Measurements from ENCODE around the gene DDX39B. TPM values are rescaled to one million over a fixed set of nuclear protein-coding genes. Genes with fewer than 3 reads are reported as not detected.
"Not testable (repeated sequence)": the region's sequence is repeated elsewhere in the genome, so short reads cannot be mapped to it uniquely, and the experiment has no call there.

The DDX39B gene
- total RNA-seq, 2 donors from 2014 or later: 221 to 269 TPM

GRCh38 chr6:31532644-31533454 lies 9.0 kb downstream of the DDX39B start:
- intact Hi-C loops (cut with DNase I, micrococcal nuclease): no loop called here
- no peak for ATAC-seq
- no peak for DNase-seq

GRCh38 chr6:31531771-31532643 lies 9.8 kb downstream of the DDX39B start:
- intact Hi-C loops (cut with DNase I, micrococcal nuclease): no loop called here
- no peak for ATAC-seq
- DNase-seq: no peak

GRCh38 chr6:31531162-31531561 lies 10.6 kb downstream of the DDX39B start:
- ATAC-seq (no peak), DNase-seq (no peak)
- intact Hi-C loops (cut with DNase I, micrococcal nuclease): no loop called here

GRCh38 chr6:31530659-31531058 lies 11.1 kb downstream of the DDX39B start:
- no peak for ATAC-seq
- intact Hi-C loops (cut with DNase I, micrococcal nuclease): no loop called here
- no peak for DNase-seq

- no peak for DNase-seq
- intact Hi-C loops (cut with DNase I, micrococcal nuclease): no loop called here
- ATAC-seq: peak; percentile 24
These were observed 12.3 kb downstream of the DDX39B start for GRCh38 chr6:31529329-31530150.

GRCh38 chr6:31528821-31529328 lies 12.9 kb downstream of the DDX39B start, which contains the start of gene MCCD1:
MCCD1 (plus strand) TSS chr6:31528962; CDS start chr6:31529015, 53 bp downstream.
- ATAC-seq (peak; percentile 29), DNase-seq (no peak)
- intact Hi-C loops (cut with DNase I, micrococcal nuclease): no loop called here

- peak; percentile 6 for ATAC-seq
- intact Hi-C loops (cut with DNase I, micrococcal nuclease): no loop called here
- no peak for DNase-seq
These were observed 13.5 kb downstream of the DDX39B start for GRCh38 chr6:31528307-31528777.

- no peak for DNase-seq
- ATAC-seq: no peak
- intact Hi-C loops (cut with DNase I, micrococcal nuclease): no loop called here
These were observed 15.7 kb downstream of the DDX39B start for GRCh38 chr6:31525932-31526591.

GRCh38 chr6:31525553-31525931 lies 16.3 kb downstream of the DDX39B start:
- DNase-seq (no peak), ATAC-seq (no peak)
- intact Hi-C loops (cut with DNase I, micrococcal nuclease): no loop called here

GRCh38 chr6:31521835-31522234 lies 20.0 kb downstream of the DDX39B start:
- DNase-seq (no peak), ATAC-seq (no peak)
- intact Hi-C loops (cut with DNase I, micrococcal nuclease): no loop called here

- intact Hi-C loops (cut with DNase I, micrococcal nuclease): no loop called here
- ATAC-seq: no peak
- no peak for DNase-seq
These were observed 28.2 kb downstream of the DDX39B start for GRCh38 chr6:31513456-31514165.

- ATAC-seq: no peak
- intact Hi-C loops (cut with DNase I, micrococcal nuclease): no loop called here
- DNase-seq: no peak
These were observed 31.8 kb downstream of the DDX39B start for GRCh38 chr6:31510007-31510406.

GRCh38 chr6:31509036-31509435 lies 32.8 kb downstream of the DDX39B start:
- DNase-seq; ATAC-seq; intact Hi-C loops (cut with DNase I, micrococcal nuclease): not testable (repeated sequence)

GRCh38 chr6:31502586-31502985 lies 39.2 kb downstream of the DDX39B start:
- no peak for DNase-seq
- no peak for ATAC-seq
- intact Hi-C loops (cut with DNase I, micrococcal nuclease): no loop called here

GRCh38 chr6:31499648-31500047 lies 42.2 kb downstream of the DDX39B start:
- intact Hi-C loops (cut with DNase I, micrococcal nuclease); DNase-seq; ATAC-seq: not testable (repeated sequence)

- intact Hi-C loops (cut with DNase I, micrococcal nuclease): no loop called here
- ATAC-seq: no peak
- DNase-seq: no peak
These were observed 43.1 kb downstream of the DDX39B start for GRCh38 chr6:31498748-31499147.

Data from left colon (tissue), 2 donors.